Measurements from ENCODE around the gene BACH1.

DNA sequence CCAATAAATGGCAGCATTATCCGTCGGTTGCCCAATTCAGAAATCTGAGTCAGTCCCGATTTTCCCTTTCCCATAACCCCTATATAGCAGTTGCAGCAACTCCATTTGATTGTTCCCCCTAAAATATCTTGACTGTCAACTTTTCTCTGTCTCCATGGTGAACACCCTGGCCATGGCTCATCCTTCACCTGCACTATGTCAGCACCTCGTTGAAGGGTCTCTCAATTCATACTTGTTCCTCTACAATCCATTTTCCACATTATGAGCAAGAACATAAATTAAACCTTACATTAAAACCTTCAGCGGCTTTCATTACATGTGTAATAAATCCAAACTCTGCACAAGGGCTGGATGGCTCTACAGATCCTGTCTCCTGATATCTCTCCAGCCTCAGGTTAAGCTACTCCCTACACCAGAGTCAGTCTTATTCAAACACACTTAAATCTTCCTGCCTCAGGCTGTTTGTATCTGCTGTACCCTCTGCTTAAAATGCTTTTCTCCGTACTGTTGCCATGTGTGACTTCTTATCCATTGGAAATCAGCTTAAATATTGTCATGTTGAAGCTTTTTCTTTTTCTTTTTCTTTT is 87.3 kb downstream of the BACH1 start:
- TF ChIP-seq, protein P1, sequence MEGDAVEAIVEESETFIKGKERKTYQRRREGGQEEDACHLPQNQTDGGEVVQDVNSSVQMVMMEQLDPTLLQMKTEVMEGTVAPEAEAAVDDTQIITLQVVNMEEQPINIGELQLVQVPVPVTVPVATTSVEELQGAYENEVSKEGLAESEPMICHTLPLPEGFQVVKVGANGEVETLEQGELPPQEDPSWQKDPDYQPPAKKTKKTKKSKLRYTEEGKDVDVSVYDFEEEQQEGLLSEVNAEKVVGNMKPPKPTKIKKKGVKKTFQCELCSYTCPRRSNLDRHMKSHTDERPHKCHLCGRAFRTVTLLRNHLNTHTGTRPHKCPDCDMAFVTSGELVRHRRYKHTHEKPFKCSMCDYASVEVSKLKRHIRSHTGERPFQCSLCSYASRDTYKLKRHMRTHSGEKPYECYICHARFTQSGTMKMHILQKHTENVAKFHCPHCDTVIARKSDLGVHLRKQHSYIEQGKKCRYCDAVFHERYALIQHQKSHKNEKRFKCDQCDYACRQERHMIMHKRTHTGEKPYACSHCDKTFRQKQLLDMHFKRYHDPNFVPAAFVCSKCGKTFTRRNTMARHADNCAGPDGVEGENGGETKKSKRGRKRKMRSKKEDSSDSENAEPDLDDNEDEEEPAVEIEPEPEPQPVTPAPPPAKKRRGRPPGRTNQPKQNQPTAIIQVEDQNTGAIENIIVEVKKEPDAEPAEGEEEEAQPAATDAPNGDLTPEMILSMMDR (IDR thresholded peaks at IDR 0.05; ENCODE audit: control extremely low read depth in 1 of 3, insufficient read depth in 1 of 3, low read depth in 1 of 3, low read length in 3 of 3), result no peak
- TF ChIP-seq SP4 (IDR thresholded peaks at IDR 0.05; ENCODE audit: low read length) (no peak), NRF1 (IDR thresholded peaks at IDR 0.05; ENCODE audit: low read depth, low read length) (no peak), GTF2F1 (IDR thresholded peaks at IDR 0.05; ENCODE audit: borderline replicate concordance, low read depth, low read length) (no peak), POLR2A (IDR thresholded peaks at IDR 0.05; ENCODE audit: control extremely low read depth in 1 of 2, low read depth in 2 of 2, low read length in 2 of 2) (no peak), CBX5 (IDR thresholded peaks at IDR 0.05; ENCODE audit: low read depth, low read length) (no peak), KDM5A (IDR thresholded peaks at IDR 0.05; ENCODE audit: low read length) (no peak), HDAC6 (IDR thresholded peaks at IDR 0.05; ENCODE audit: low read depth, low read length) (no peak), CHD1 (IDR thresholded peaks at IDR 0.05; ENCODE audit: low read depth, low read length) (no peak), EGR1 (IDR thresholded peaks at IDR 0.05; ENCODE audit: borderline replicate concordance, low read depth, low read length) (no peak), RAD21 (IDR thresholded peaks at IDR 0.05 in 1 of 2, conservative IDR thresholded peaks at IDR 0.05 in 1 of 2; ENCODE audit: low read depth in 2 of 2, low read length in 2 of 2) (no peak), SUZ12 (IDR thresholded peaks at IDR 0.05; ENCODE audit: low read length) (no peak), JUN (IDR thresholded peaks at IDR 0.05; ENCODE audit: low read depth, low read length) (no peak)
- TF ChIP-seq, protein P2, sequence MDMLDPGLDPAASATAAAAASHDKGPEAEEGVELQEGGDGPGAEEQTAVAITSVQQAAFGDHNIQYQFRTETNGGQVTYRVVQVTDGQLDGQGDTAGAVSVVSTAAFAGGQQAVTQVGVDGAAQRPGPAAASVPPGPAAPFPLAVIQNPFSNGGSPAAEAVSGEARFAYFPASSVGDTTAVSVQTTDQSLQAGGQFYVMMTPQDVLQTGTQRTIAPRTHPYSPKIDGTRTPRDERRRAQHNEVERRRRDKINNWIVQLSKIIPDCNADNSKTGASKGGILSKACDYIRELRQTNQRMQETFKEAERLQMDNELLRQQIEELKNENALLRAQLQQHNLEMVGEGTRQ (IDR thresholded peaks at IDR 0.05; ENCODE audit: low read length), result no peak

Data from H1 (cell line).